GM21423 (cell line): ENCODE results near the gene GRK4.
A peak's percentile ranks its signal among the peaks of the same experiment; 100 is the strongest.
"Not testable (repeated sequence)": the region's sequence is repeated elsewhere in the genome, so short reads cannot be mapped to it uniquely, and the experiment has no call there.

ENCODE experiments used
- ATAC-seq: cut with Tn5 transposase; IDR thresholded peaks from one replicate; pipeline ENCODE4 v1.9.1; 2021; ENCODE audit warnings: mild to moderate bottlenecking, moderate library complexity; ENCODE audit not compliant: unreplicated experiment

Gene GRK4

GRCh38 chr4:2930758-2931511 lies 32.4 kb upstream of the GRK4 start:
- ATAC-seq = no peak

- ATAC-seq = peak; percentile 36
Observed at GRCh38 chr4:2931512-2932301, 31.7 kb upstream of the GRK4 start.

GRCh38 chr4:2932321-2932950 lies 30.9 kb upstream of the GRK4 start:
- ATAC-seq = no peak

GRCh38 chr4:2932951-2933565 lies 30.3 kb upstream of the GRK4 start:
- ATAC-seq = no peak

GRCh38 chr4:2933566-2934076 lies 29.8 kb upstream of the GRK4 start:
- no peak for ATAC-seq

GRCh38 chr4:2934077-2934812 lies 29.1 kb upstream of the GRK4 start:
- no peak for ATAC-seq

- ATAC-seq = peak; percentile 49
Observed at GRCh38 chr4:2934813-2935761, 28.3 kb upstream of the GRK4 start.

- no peak for ATAC-seq
Observed at GRCh38 chr4:2935762-2936743, 27.3 kb upstream of the GRK4 start.

GRCh38 chr4:2936773-2937145 lies 26.6 kb upstream of the GRK4 start:
- no peak for ATAC-seq

GRCh38 chr4:2937146-2937857 lies 26.1 kb upstream of the GRK4 start:
- ATAC-seq = no peak

- no peak for ATAC-seq
Observed at GRCh38 chr4:2937986-2938385, 25.4 kb upstream of the GRK4 start.

- ATAC-seq = not testable (repeated sequence)
Observed at GRCh38 chr4:2938411-2938810, 25.0 kb upstream of the GRK4 start.

GRCh38 chr4:2938906-2939305 lies 24.5 kb upstream of the GRK4 start:
- no peak for ATAC-seq

GRCh38 chr4:2939383-2940243 lies 23.8 kb upstream of the GRK4 start:
- ATAC-seq = no peak

GRCh38 chr4:2940267-2941137 lies 22.9 kb upstream of the GRK4 start:
- no peak for ATAC-seq
